Measurements from ENCODE around the gene MRLN.
"Not testable (repeated sequence)": the region's sequence is repeated elsewhere in the genome, so short reads cannot be mapped to it uniquely, and the experiment has no call there.

MRLN gene

DNA sequence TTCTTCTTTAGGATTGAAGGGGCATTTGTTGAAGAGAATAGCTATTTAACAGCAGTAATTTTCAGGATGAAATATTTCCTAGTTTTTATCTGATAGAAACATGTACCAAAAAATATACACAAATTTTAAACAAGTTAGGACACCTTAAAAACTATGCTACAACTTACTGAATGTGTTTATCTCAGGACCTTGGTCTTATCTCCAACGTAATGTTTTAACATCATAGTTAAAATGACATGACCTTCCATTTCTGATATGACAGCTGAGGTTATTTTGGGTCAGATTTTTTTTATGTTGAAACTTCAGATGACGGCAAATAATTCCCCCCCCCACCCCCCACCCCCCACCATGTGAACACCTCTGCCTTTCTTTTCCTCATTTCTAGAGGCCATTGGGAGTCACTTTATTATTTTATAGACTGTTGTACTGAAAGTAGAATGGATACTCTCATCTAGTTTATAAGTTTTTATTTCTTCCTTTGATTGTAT, 8.0 kb downstream of the MRLN start:
- DNase-seq (ENCODE audit: low spot score): no peak

DNA sequence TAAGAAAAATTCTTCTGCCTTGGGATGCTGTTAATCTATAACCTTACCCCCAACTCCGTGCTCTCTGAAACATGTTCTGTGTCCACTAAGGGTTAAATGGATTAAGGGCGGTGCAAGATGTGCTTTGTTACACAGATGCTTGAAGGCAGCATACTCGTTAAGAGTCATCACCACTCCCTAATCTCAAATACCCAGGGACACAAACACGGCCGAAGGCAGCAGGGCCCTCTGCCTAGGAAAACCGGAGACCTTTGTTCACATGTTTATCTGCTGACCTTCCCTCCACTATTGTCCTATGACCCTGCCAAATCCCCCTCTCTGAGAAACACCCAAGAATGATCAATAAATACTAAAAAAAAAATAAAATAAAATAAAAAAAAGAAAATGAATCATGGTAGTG, 8.5 kb downstream of the MRLN start:
- not testable (repeated sequence) for DNase-seq (ENCODE audit: low spot score)

DNA sequence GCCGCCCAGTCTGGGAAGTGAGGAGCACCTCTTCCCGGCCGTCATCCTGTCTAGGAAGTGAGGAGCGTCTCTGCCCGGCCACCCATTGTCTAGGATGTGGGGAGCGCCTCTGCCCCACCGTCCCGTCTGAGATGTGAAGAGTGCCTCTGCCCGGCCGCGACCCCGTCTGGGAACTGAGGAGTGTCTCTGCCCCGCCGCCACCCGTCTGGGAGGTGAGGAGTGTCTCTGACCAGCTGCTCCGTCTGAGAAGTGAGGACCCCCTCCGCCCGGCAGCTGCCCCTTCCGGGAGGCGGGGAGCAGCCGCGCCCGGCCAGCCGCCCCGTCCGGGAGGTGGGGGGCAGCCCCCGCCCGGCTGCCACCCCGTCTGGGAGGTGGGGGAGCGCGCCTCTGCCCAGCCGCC, 9.1 kb downstream of the MRLN start:
- not testable (repeated sequence) for DNase-seq (ENCODE audit: low spot score)

DNA sequence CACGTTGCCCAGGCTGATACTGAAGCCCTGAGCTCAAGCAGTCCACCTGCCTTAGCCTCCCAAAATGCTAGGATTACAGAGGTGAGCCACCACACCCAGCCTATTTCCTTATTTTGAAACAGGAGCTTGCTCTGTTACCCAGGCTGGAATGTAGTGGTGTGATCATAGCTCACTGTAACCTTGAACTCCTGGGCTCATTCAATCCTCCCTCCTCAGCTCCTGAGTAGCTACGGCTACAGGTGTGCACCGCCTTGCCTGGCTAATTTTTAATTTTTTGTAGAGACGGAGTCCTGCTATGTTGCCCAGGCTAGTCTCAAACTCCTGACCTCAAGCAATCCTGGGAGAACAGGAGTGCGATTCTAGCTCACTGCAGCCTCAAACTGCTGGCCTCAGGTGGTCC, 11.7 kb downstream of the MRLN start:
- DNase-seq (ENCODE audit: low spot score): no peak

DNA sequence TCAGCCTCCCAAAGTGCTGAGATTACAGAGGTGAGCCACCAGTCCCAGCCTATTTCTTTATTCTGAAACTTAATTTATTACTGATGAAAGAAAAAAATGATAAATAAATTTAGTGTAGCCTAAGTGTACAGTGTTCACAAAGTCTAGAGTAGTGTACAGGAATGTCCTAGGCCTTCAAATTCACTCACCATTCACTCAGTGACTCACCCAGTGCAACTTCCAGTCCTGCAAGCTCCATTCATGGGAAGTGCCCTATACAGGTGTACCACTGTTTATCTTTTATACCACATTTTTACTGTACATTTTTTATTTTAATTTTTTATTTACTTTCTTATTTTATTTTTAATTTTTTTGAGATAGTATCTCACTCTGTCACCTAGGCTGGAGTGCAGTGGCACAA, 12.2 kb downstream of the MRLN start:
- DNase-seq (ENCODE audit: low spot score): no peak

DNA sequence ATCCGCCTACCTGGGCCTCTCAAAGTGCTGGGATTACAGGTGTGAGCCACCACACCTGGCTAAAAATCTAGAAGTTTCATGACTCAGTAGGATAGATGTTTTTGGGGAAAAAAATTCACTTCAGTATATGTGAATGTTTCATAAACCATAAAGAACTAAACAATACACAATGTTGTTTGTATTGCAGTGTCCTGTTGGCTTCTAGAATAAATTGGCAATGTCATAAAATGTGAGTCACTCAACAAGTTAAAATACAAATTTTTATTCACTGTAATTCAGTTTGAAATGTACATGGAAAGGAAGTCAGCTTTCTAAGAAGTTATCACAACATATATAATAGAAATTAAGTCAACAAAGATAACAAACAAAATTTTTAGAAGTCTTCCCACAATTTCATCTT, 16.5 kb downstream of the MRLN start:
- no peak for DNase-seq (ENCODE audit: low spot score)

DNA sequence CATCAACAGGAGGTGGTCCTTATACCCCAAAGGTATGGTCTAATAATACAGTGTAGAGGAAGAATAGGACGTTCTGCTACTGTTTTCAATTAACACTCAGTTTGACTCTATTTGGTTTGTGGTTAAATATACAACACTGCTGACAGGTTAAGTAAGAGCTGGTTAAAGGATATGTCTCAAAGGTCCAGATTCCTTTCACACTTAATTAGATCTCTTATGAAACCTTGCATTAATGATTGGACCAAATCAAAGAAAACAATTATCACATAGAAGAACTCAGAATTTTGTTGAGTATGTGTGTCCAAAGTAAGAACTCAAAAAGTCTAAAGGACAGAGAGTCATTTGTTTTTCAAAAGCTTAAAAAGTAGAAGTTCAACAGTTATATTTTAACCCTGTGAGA, 18.0 kb downstream of the MRLN start:
- DNase-seq (ENCODE audit: low spot score): no peak

DNA sequence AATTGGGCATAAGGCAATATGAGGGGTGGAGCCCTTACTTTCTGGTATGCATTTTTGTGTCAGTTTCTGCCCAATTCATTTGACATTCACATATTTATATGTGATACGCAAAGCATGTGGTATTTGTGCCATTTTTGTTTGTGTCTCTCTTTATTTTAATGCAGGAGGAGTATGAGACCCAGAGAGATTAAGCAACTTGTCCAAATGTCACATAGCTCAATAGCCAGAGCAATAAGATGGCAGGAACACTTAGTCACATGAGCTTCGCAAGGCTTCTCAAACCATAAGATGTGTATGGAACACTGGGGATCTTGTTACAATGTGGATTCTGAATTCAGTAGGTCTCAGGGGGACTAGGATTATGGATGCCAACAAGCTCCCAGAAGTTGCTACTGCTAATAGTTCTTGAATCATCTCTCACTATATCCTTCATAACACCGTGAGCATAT, 19.2 kb downstream of the MRLN start:
- DNase-seq (ENCODE audit: low spot score): no peak

DNA sequence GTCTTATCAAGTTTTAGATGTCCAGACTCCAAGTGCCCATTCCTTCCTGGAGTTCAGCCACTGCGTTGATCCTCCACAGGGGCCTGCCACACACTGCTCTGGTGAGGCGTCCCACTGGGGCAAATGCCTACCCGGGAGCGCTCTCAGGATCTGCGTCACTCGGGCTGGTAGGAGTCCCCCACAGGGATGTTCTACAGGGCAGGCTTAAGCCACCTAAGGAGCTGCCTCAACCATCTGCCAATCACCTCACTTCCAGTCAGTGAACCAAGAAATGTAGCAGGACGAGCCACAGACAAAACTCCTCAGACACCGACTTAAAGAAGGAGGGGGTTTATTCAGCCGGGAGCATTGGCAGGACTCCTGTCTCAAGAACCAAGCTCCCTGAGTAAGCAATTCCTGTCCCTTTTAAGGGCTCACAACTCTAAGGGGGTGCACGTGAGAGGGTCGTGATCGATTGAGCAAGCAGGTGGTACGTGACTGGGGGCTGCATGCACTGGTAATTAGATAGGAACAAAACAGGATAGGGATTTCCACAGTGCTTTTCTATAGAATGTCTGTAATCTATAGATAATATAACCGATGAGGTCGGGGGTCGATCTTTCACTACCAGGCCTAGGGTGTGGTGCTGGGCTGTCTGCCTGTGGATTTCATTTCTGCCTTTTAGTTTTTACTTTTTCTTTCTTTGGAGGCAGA, 19.8 kb downstream of the MRLN start:
- DNase-seq (ENCODE audit: low spot score): not testable (repeated sequence)

DNA sequence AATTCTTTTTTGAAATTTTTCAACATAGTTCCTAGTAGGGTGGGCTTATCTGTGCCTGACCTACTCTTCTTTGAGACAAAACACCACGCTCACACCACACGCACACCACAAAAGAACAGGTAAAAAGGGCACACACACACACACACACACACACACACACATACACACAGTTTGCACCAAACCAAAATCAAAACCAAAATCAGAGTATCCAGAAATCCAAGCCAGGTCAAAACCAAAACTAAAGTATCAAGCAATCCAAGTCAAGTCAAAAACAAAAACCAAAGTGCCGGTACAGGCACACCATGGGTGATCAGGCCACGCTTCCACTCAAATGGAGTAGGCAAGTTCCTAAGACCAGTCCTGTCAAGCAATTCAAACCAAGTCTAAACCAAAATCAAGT, 20.4 kb downstream of the MRLN start:
- DNase-seq (ENCODE audit: low spot score): not testable (repeated sequence)

DNA sequence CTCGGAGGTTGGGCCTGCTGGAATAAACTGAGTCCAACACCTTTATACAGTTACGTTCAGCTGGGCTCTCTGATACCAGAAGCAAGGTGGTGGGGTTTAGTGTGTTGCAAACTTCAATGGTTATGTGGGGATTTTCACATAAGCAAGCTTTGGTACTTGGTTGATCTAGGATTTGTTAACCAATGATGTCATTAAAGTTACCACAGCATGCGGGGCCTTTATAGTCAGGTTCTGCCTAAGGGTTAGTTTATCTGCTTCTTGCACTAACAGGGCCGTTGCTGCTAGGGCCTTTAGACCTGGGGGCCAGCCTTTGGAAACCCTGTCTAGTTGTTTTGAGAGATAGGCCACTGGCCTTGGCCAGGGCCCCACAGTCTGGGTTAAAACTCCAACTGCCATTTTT, 24.1 kb downstream of the MRLN start:
- DNase-seq (ENCODE audit: low spot score): not testable (repeated sequence)

DNA sequence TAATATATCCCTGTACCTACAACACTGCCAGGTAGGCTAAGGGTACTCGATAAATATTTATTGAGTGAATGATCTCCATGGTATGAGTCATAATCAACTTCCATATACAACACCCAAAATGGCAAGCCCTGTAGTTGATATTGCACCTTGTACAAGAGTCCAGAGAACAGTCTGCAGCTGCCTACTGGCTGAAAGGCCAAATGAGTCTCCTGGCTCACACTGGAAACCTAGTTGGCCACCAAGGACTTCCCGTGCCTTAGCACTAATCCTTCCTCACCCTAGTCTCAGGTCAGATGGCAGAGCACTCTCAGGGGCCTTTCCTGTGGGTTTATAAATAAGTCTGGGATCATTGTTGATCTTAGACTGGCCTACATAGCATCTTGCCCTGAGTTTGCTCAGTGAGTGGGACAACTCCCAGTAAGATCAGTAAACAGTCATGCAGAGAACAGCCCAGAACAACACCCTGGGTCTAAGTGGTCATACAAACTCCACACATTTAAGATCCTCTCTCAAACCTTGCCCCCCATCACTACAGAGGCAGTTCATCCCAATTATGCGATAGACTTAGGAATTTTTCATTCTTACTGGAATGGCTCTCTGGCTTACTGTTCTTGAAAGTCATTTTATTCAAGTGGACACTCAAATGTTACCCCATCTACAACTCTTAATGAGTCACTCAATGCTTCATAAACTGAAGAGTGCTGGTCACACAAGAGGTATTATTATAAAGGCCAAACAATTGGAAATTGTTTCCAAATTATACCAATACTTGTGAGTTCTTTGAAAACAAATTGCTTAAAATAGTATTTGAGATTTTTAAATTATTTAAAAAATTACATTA, 28.9 kb downstream of the MRLN start:
- no peak for DNase-seq (ENCODE audit: low spot score)

DNA sequence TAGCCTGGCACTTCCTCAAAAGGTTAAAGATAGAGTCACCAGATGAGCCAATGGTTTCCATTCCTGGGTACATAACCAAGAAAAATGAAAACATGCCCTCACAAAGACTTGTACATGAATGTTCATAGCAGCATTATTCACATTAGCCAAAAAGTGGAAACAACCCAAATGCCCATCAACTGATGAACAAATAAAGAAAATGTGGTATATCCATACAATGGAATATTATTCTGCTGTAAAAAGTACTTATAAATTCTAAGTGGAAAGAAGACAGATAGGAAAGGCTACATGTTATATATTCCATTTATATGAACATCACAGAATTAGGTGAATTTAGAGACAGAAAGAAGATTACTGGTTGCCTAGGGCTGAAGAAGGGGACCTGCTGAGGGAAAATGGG, 32.9 kb downstream of the MRLN start:
- no peak for DNase-seq (ENCODE audit: low spot score)

DNA sequence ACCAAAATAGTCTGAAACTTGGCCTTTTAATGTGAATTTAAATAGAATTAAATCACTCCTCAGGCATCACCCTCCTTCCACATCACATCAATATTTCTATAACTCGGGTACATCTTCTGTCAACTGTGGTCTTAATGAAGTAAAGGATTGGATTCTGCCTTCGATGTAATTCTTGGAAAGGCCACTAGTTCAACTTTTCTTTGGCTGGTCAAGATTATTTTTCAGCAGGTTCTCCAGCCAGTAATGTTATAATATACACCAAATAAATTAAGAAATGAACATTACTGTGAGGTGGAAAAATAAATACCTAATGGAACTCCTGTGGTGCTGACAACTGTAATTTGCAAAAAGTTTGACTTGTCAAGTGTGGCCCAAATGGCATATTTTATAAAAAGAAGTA, 33.9 kb downstream of the MRLN start:
- no peak for DNase-seq (ENCODE audit: low spot score)

DNA sequence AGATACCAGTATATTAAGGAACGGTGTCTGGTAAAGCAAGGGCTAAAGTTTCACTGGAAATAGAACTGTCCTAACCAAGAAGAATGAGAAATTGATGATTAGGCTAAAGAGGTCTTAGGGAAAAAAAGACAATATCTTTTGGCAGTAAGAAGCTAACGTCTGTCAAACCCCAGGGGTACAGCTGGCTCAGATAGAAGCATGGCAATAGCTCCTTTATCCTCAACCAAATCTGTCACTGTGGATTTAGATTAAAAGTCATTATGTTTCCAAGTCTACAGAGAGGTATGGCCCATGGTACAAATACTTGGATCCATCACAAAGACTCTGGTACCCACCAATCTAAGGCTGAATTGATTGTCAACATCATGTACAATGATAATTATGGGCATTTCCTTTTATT, 35.0 kb downstream of the MRLN start:
- DNase-seq (ENCODE audit: low spot score): no peak

DNA sequence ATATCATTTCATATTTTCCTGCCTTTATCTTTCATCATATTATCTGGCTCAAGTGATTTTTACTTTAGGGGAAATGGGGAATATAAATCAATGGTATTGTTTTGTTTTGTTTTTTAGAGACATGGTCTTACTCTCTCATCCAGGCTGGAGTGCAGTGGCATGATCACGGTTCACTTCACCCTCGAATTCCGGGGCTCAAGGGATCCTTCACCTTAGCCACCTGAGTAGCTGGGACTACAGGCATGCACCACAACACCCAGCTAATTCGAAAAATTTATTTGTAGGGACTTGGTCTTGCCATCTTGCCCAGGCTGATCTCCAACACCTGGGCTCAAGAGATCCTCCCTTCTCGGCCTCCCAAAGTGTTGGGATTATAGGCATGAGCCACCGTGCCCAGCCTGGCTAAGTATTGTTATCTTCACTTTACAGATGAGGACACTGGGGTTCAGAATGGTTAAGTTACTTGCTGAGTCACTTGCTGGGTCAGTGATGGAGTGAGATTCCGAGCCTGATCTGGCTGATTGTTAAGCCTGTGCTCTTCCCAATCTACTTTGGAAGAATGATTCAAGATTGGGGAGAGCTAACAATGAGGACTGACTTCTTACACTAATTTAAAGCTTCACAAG, 39.9 kb downstream of the MRLN start:
- no peak for DNase-seq (ENCODE audit: low spot score)

DNA sequence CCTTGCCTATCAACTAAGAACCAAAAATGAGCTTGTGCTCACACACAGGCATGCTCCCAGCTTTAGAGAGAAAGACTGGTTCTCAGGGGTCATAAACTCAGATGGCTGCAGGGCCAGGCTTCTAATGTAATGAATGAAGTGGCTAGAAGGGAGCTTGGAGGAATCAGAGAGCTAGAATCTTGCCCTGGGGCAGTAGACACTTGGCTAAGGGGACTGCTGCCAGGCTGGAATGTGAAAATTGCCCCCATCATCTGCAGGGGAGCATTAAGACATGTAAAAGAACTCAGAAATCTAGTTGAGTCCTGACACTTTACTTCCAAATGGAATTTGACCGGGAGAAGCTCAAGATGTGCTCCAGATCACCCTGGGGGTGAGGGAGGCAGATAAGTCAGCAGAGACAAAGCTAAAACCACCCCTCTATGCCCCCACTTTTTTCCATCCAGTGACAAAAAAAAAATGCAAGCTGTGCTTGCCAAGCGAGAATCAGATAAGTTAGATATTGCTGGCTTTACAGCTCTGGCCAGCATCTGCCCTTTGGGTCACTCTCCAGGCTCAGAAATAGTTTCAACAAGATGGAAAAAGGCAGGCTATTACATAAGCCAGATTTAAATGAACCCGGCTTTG, 41.3 kb downstream of the MRLN start:
- no peak for DNase-seq (ENCODE audit: low spot score)

DNA sequence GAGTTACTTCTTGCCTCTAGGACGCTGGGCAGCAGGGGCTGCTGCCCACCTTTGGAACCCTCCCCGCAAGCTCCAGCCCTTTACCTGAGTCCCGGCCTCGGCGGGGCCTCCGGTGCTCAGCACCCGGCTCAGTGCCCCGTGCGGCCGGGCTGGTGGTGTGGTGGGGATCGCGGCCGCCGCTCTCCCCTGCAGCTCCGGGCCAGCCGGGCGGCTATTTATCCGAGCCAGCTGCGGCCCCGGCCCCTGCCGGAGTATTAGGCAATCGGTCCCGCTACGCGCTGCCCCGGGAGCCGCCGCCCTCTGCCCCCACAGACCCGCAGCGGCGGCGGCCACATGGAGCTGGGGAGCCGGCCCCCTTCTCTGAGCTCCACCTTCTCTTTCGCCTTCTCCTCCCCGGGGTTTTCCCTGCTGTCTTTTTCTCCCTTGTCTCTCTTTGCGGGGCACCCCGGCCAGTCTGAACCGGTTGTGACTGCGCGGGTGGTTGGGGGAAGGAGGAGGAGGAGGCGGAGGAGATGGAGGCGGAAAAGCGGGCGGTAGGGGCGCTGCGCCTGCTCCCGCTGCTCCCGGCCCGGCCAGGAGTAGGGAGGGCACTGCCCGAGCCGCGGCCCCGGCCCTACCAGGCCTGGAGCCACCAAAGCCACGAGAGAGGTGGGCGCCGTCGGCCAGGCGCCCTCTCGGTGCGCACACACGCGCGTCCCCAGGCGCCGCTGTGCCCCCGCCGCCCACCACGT, 43.7 kb downstream of the MRLN start, which contains the start of gene SLC16A9:
SLC16A9 (minus strand) TSS at position 456 of the 731 bp plus-strand sequence. CDS start 25,559 bp downstream, outside the sequence.
- peak; percentile 85 for DNase-seq (ENCODE audit: low spot score)

DNA sequence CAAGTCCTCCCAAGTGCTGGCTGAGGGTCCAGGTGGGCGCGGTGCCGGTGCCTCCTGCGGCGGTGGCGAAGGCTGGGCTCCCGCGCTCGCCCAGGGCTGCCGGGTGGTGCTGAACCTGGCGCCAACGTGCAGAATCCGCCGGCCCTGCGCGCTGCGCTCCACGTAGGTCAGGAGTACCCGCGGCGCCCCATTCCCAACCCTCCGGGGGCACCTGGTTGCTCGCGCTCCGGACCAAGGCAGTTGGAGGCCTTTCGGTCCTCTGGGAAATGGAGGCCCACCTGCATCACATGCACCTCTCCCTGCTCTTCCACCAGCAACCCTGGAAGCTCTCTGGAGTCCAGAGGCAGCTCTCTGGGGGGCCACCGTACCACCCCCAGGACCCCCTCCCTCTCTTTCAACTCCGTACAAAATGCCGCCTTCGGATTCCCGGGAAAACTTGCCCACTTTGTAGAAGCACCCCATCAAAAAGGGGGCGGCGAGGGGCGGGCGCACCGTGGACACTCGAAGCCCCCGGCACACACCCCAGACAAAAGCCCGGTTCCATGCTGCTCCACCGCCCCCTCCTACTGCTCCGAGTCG, 44.4 kb downstream of the MRLN start:
- no peak for DNase-seq (ENCODE audit: low spot score)

DNA sequence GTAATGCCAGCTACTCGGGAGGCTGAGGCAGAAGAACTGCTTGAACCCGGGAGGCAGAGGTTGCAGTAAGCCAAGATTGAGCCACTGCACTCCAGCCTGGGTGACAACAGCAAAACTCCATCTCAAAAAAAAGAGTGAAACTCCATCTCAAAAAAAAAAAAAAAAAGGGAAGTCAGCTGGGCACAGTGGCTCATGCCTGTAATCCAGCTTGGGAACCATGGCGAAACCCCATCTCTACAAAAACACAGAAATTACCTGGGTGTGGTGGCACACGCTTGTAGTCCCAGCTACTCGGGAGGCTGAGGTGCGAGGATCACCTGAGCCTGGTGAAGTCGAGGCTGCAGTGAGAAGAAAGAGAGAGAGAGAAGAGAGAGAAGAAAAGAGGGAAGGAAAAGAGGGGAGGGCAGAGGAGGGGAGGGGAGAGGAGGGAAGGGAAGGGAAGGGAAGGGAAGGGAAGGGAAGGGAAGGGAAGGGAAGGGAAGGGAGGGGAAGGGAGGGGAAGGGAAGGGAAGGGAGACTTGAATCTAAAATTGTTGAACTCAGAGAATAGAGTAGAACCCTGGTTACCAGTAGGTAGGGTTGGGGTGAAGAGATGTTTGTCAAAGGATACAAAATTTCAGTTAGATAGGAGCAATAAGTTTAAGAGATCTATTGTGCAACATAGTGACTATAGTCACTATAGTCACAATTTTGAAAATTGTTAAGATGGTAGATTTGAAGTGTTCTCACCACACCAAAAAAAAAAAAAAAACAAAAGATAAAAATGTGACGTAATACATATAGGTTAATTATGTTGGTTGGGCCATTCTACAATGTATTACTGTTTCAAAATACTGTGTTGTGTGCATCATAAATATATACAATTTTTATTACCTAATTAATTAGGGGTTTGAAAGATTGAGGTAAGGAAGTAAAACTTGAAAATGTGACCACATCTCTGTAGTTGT, 46.1 kb downstream of the MRLN start:
- DNase-seq (ENCODE audit: low spot score): no peak
